NT2/D1 (cell line): ENCODE results near the gene INSRR.

Experiments
- DNase-seq: peaks from one replicate; pipeline ENCODE4 v3.0.0-alpha.2; 2011; ENCODE audit warnings: low read depth, low spot score
- H3K27me3 ChIP-seq: 2 replicates; pipeline ENCODE4 v1.6.0; 2011; ENCODE audit warnings: mild to moderate bottlenecking; ENCODE audit not compliant: insufficient read length, insufficient read depth
- H3K36me3 ChIP-seq: 2 replicates; pipeline ENCODE4 v1.6.1; 2011; ENCODE audit warnings: mild to moderate bottlenecking, low read length, mixed read lengths; ENCODE audit not compliant: insufficient read depth, insufficient read length
- H3K4me1 ChIP-seq: 2 replicates; pipeline ENCODE4 v1.5.1; 2011; ENCODE audit not compliant: insufficient read depth, insufficient read length
- H3K4me3 ChIP-seq: 2 replicates; pipeline ENCODE4 v1.5.1; 2011; ENCODE audit warnings: low read depth; ENCODE audit not compliant: insufficient read length
- H3K9ac ChIP-seq: 2 replicates; pipeline ENCODE4 v1.6.0; 2011; ENCODE audit warnings: low read depth; ENCODE audit not compliant: insufficient read length
- H3K9me3 ChIP-seq: 2 replicates; pipeline ENCODE4 v1.5.1; 2011; ENCODE audit warnings: mild to moderate bottlenecking, low read length; ENCODE audit not compliant: insufficient read depth
- SUZ12 ChIP-seq: IDR thresholded peaks from 2 replicates; pipeline ENCODE4 v1.6.1; 2011; ENCODE audit not compliant: insufficient read length, insufficient read depth; ENCODE audit errors: extremely low read depth
- YY1 ChIP-seq: IDR thresholded peaks from 2 replicates; pipeline ENCODE4 v1.6.1; 2011; ENCODE audit not compliant: insufficient read length, insufficient read depth
- ZNF274 ChIP-seq: IDR thresholded peaks from 2 replicates; pipeline ENCODE4 v1.6.1; 2011; ENCODE audit warnings: mild to moderate bottlenecking, low read depth, low read length

Gene INSRR

GRCh38 chr1:156797212-156797871, 61.6 kb downstream of the INSRR start:
- Histone ChIP-seq H3K27me3 (no peaks in the 10 kb centered on the region), H3K9me3 (no peaks in the 10 kb centered on the region), H3K9ac (no peak overlapping the region), H3K4me1 (peaks cover 4% of the 10 kb centered on the region), H3K36me3 (peaks cover 93% of the 10 kb centered on the region), H3K4me3 (no peak overlapping the region)
- DNase-seq = peak; percentile 68
- no peak for TF ChIP-seq SUZ12
- TF ChIP-seq ZNF274 = no peak
- TF ChIP-seq YY1 = no peak

GRCh38 chr1:156796340-156797097, 62.4 kb downstream of the INSRR start:
- Histone ChIP-seq H3K27me3 (no peaks in the 10 kb centered on the region), H3K4me1 (peaks cover 3% of the 10 kb centered on the region), H3K36me3 (peaks cover 93% of the 10 kb centered on the region), H3K9me3 (no peaks in the 10 kb centered on the region), H3K9ac (no peak overlapping the region), H3K4me3 (no peak overlapping the region)
- TF ChIP-seq SUZ12 (no peak), ZNF274 (no peak), YY1 (no peak)
- no peak for DNase-seq

GRCh38 chr1:156795787-156796186, 63.1 kb downstream of the INSRR start:
- Histone ChIP-seq H3K27me3 (no peaks in the 10 kb centered on the region), H3K4me1 (peaks cover 3% of the 10 kb centered on the region), H3K36me3 (peaks cover 93% of the 10 kb centered on the region), H3K4me3 (no peak overlapping the region), H3K9me3 (no peaks in the 10 kb centered on the region), H3K9ac (no peak overlapping the region)
- no peak for DNase-seq
- no peak for TF ChIP-seq SUZ12
- no peak for TF ChIP-seq YY1
- no peak for TF ChIP-seq ZNF274

DNA sequence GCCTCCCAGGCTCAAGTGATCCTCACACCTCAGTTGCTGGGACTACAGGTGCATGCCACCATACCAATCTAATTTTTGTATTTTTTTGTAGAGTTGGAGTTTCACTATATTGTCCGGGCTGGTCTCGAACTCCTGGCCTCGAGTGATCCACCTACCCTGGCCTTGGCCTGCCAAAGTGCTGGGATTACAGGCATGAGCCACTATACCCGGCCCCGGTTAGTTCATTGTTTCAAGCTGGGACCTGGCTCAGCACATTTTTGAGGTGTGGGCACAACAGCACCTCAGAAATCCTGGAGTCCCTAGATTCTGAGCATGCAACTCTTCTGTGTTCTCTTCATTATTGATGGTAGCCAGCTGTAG, 63.6 kb downstream of the INSRR start:
- DNase-seq = no peak
- Histone ChIP-seq H3K9me3 (no peaks in the 10 kb centered on the region), H3K9ac (no peak overlapping the region), H3K4me3 (no peak overlapping the region), H3K4me1 (peaks cover 3% of the 10 kb centered on the region), H3K36me3 (peaks cover 93% of the 10 kb centered on the region), H3K27me3 (no peaks in the 10 kb centered on the region)
- no peak for TF ChIP-seq SUZ12
- no peak for TF ChIP-seq YY1
- no peak for TF ChIP-seq ZNF274

DNA sequence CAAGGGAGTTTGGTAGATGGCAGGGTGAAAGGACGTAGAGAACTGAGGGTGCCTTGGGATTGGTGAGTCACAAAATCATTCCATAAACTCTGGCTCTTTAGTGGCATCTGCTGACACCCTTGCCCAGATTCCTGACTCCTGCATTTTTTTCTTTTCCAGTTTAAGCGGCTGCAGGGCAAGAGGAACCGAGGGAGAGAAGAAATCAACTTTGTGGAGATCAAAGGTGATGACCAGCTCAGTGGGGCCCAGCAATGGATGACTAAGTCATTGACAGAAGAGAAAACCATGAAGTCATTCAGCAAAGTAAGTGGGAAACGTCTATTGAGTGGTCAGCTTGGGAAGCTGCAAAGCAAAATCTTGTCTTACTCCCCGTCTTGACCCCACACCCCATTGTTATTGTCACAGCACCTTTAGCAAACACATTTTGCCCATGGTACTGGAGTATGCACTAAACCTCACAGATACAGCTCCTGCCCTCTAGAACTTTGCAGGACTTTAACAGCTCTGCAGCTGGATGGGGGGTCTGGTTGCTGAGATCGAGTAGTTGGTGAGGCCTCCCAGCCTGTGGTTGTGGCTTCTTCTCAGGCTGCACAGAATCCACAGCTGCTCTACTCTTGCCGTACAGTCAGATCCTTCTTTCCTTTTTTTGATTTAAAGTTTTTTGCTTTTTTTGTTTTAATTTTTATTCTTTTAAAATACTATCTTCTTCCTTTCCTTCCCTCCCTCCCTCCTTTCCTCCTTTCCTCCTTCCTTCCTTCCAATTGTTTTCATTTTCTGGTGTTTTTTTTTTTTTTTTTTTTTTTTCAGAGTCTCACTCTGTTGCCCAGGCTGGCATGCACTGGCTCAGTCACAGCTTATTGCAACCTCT, 64.2 kb downstream of the INSRR start:
- no peak for TF ChIP-seq YY1
- TF ChIP-seq SUZ12 = no peak
- TF ChIP-seq ZNF274 = no peak
- H3K27me3 ChIP-seq = no peaks in the 10 kb centered on the region
- no peak overlapping the region for H3K4me3 ChIP-seq
- H3K9ac ChIP-seq = no peak overlapping the region
- no peaks in the 10 kb centered on the region for H3K9me3 ChIP-seq
- DNase-seq = no peak
- H3K36me3 ChIP-seq = peaks cover 88% of the 10 kb centered on the region
- H3K4me1 ChIP-seq = peaks cover 3% of the 10 kb centered on the region
